Lung (tissue), 12 donors: ENCODE data around the gene PON3. TPM values are rescaled to one million over a fixed set of nuclear protein-coding genes. Genes with fewer than 3 reads are reported as not detected.

Experiments used
- ATAC-seq: fragments of 200-7000 bp; cut with Tn5 transposase; one replicate; pipeline ENCODE4 v1.9.1; 2020; ENCODE audit warnings: moderate number of reproducible peaks; ENCODE audit not compliant: insufficient read depth, low FRiP score
- DNase-seq, 3 donors: peaks; one replicate each; pipeline ENCODE4 v3.0.0-alpha.2; 2013 to 2017
- H3K27ac ChIP-seq, 2 donors: one replicate each; pipeline ENCODE4 v1.5.1; 2013; ENCODE audit warnings: mild to moderate bottlenecking in 2 of 2, moderate library complexity in 2 of 2, control low read depth in 1 of 2, inconsistent platforms in 1 of 2, low read depth in 1 of 2, low read length in 1 of 2
- H3K27me3 ChIP-seq, 3 donors: one replicate each; pipeline ENCODE4 v1.5.1; 2013; ENCODE audit warnings: low read length in 2 of 3; ENCODE audit not compliant: control insufficient read depth in 3 of 3, insufficient read depth in 3 of 3
- H3K36me3 ChIP-seq, 4 donors: one replicate each; pipeline ENCODE4 v1.5.1; 2013; ENCODE audit warnings: low read length in 4 of 4, mild to moderate bottlenecking in 1 of 4, moderate library complexity in 1 of 4; ENCODE audit not compliant: control insufficient read depth in 4 of 4, insufficient read depth in 4 of 4
- H3K4me1 ChIP-seq, 5 donors: one replicate each; pipeline ENCODE4 v1.5.1; 2013; ENCODE audit warnings: low read length in 5 of 5, mild to moderate bottlenecking in 2 of 5, moderate library complexity in 1 of 5; ENCODE audit not compliant: control insufficient read depth in 5 of 5, insufficient read depth in 5 of 5
- H3K4me3 ChIP-seq: one replicate; pipeline ENCODE4 v1.5.1; 2013; ENCODE audit warnings: mild to moderate bottlenecking, control low read depth, moderate library complexity
- H3K9ac ChIP-seq, 2 donors: one replicate each; pipeline ENCODE4 v1.5.1; 2013; ENCODE audit warnings: low read length in 2 of 2, control low read depth in 1 of 2; ENCODE audit not compliant: insufficient read depth in 1 of 2
- H3K9me3 ChIP-seq, 4 donors: one replicate each; pipeline ENCODE4 v1.5.1; 2013; ENCODE audit warnings: low read length in 3 of 4, mild to moderate bottlenecking in 1 of 4, moderate library complexity in 1 of 4; ENCODE audit not compliant: control insufficient read depth in 4 of 4, insufficient read depth in 3 of 4
- CTCF ChIP-seq: IDR thresholded peaks from 2 replicates; pipeline ENCODE4 v1.5.1; 2012; ENCODE audit warnings: mild to moderate bottlenecking; ENCODE audit errors: control extremely low read depth, extremely low read depth
- WGBS, 2 donors: extraction: QIAGEN DNeasy Blood & Tissue Kit; methylation state at CpG; one replicate each; pipeline ENCODE4 v1.1.7; 2013; 5-methylcytosine and 5-hydroxymethylcytosine counted together
- polyA plus RNA-seq, 2 donors: library from polyadenylated mRNA; stranded (reverse); fragments of 200-250 nt; gene quantifications; one replicate each; pipeline ENCODE4 v1.2.1, GENCODE V29; 2013
- total RNA-seq, 2 donors: library from RNA; depleted of rRNA in 1 of 2; stranded (reverse); fragments of >200 nt in 1 of 2; gene quantifications; one replicate each; pipeline ENCODE4 v1.2.1, GENCODE V29; 2014 to 2021
- donor health status: control.
- donor health status: control.
- donor health status: Bipolar disorder and iron deficiency.
- donor health status: healthy.
- donor health status: DM: yes; HTN: yes; CAD: no.

PON3 gene
- total and polyA plus RNA-seq, 4 donors = 13.2 to 28.0 (median 22.5) TPM

DNA sequence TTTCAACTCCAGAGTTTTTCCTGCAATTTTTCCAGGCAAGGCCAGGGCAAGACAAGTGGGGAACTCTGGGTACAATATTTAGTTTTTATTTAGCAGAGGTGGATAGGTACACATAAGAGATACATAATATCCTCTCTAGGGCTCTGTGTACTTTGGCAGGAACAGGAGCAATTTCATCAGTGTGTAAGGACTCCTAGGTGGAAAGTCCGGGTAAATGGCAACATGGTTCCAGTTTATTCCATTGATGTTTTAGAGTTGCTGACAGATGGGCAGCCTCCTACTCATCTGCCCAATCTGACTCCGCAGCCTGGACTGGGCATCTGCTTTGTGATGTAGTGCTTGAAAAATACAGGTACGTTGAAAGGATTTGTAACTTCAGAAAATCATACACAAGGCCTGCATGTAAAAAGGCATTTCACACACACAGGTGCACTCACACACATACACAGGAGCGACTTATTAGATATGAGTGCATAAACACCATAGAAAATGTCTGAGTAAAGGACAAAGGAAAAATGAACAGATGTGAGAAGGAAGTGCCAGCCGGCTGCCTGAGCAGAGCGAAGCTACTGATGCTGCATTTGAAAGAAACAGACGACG is 77.6 kb downstream of the PON3 start:
- Histone ChIP-seq H3K9ac (no peak overlapping the region), H3K4me3 (no peak overlapping the region), H3K9me3 (no peaks in the 10 kb centered on the region), H3K4me1 (no peaks in the 10 kb centered on the region), H3K27ac (no peak overlapping the region), H3K27me3 (no peaks in the 10 kb centered on the region), H3K36me3 (no peaks in the 10 kb centered on the region)
- no peak for TF ChIP-seq CTCF
- ATAC-seq (no peak), DNase-seq (no peak)
- 91 to 93% methylated on average over 8 of the region's 8 CpGs for WGBS, 2 donors

DNA sequence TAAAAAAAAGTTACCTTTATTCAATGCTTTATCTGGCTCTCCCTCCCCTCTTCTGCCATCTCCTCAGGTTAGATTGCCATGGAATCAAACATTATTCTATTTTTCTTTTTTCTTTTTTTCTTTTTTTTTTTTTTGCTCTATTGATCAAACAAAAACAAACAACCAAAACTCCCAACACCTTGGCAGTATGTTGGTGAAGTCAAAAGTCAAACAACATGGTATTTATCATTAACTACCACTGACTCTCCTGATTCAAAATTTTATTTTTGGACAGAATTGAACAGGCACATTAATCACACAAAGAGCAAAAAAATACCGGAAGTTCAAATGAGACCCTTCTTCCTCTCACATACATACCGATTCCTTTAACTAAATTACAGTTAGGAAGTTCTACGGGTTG is 78.2 kb downstream of the PON3 start:
- H3K36me3 ChIP-seq = no peaks in the 10 kb centered on the region
- DNase-seq (no peak), ATAC-seq (no peak)
- H3K4me3 ChIP-seq = no peak overlapping the region
- no peaks in the 10 kb centered on the region for H3K9me3 ChIP-seq
- H3K27me3 ChIP-seq = no peaks in the 10 kb centered on the region
- no peaks in the 10 kb centered on the region for H3K4me1 ChIP-seq
- TF ChIP-seq CTCF = no peak
- no peak overlapping the region for H3K27ac ChIP-seq
- H3K9ac ChIP-seq = no peak overlapping the region
- 50 to 54% methylated on average over 3 of the region's 3 CpGs for WGBS, 2 donors

GRCh38 chr7:95317546-95317945 is 78.6 kb downstream of the PON3 start:
- Histone ChIP-seq H3K27ac (no peak overlapping the region), H3K4me1 (no peaks in the 10 kb centered on the region), H3K4me3 (no peak overlapping the region), H3K9ac (no peak overlapping the region), H3K27me3 (no peaks in the 10 kb centered on the region), H3K36me3 (no peaks in the 10 kb centered on the region), H3K9me3 (no peaks in the 10 kb centered on the region)
- 67 to 89% methylated on average over 2 of the region's 2 CpGs for whole genome bisulfite sequencing, 2 donors
- DNase-seq = no peak
- no peak for TF ChIP-seq CTCF
- ATAC-seq = no peak

- Histone ChIP-seq H3K36me3 (no peaks in the 10 kb centered on the region), H3K9ac (no peak overlapping the region), H3K27ac (no peak overlapping the region), H3K4me1 (no peaks in the 10 kb centered on the region), H3K27me3 (no peaks in the 10 kb centered on the region), H3K4me3 (no peak overlapping the region), H3K9me3 (no peaks in the 10 kb centered on the region)
- 88 to 91% methylated on average over 2 of the region's 2 CpGs for WGBS, 2 donors
- no peak for TF ChIP-seq CTCF
- DNase-seq (no peak), ATAC-seq (no peak)
Observed at GRCh38 chr7:95316588-95316987, 79.6 kb downstream of the PON3 start.
